Stomach (tissue), 4 donors: ENCODE measurements around the gene LOXL3.

Experiments used
- EP300 ChIP-seq: sonication (generic); formaldehyde crosslinking; IDR thresholded peaks from one replicate; pipeline ENCODE4 v1.6.1; 2017; ENCODE audit warnings: antibody characterized with exemption
- POLR2A ChIP-seq, 4 donors: fragments of 450-650 bp; IDR thresholded peaks; one replicate each; pipeline ENCODE4 v1.6.1; 2016; ENCODE audit warnings: antibody characterized with exemption in 4 of 4, control low read depth in 2 of 4, mild to moderate bottlenecking in 1 of 4, moderate library complexity in 1 of 4
- TF ChIP-seq, protein P1 (sequence below), 7 experiments: fragments of 450-650 bp in 4 of 7; fragments of 200-600 bp in 3 of 7; sonication (generic) in 3 of 7; IDR thresholded peaks; one replicate each; pipeline ENCODE4 v1.5.1; 2016 to 2019; ENCODE audit warnings: antibody characterized with exemption in 7 of 7, control low read depth in 2 of 7, mild to moderate bottlenecking in 1 of 7

DNA sequence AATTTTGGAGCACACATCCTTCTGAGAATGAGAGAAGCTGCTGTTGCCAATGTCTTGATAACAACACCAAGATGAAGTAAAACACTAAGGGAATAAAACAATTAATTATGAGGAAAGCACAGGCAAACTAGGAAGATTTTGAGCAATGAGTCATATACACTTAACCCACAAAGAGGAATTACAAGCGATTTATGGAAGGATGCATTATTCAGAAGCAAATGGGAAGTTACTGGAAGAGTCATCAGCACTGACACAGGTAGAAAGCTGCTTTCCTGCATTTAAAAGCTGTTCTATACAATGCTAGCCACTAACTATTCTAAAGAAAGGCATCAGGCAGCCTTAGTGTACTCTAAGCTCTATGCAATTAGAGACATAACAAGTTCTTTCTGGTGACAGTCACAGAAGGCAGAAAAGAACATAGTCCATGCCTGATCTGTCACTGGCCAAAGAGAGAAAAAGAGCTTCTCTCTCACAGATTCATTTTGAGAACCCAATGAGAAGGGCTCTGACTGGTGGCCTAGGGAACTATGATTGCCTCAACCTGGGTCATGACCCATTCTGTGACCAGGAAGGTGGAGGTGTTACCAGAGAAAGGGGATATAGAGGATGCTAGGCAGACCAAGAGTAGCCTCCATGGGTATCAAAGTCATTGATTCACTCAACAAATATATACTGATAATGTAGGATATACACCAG, 49.0 kb upstream of the LOXL3 start:
- TF ChIP-seq, protein P1, sequence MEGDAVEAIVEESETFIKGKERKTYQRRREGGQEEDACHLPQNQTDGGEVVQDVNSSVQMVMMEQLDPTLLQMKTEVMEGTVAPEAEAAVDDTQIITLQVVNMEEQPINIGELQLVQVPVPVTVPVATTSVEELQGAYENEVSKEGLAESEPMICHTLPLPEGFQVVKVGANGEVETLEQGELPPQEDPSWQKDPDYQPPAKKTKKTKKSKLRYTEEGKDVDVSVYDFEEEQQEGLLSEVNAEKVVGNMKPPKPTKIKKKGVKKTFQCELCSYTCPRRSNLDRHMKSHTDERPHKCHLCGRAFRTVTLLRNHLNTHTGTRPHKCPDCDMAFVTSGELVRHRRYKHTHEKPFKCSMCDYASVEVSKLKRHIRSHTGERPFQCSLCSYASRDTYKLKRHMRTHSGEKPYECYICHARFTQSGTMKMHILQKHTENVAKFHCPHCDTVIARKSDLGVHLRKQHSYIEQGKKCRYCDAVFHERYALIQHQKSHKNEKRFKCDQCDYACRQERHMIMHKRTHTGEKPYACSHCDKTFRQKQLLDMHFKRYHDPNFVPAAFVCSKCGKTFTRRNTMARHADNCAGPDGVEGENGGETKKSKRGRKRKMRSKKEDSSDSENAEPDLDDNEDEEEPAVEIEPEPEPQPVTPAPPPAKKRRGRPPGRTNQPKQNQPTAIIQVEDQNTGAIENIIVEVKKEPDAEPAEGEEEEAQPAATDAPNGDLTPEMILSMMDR (IDR thresholded peaks at IDR 0.05), result no peak
- no peak for TF ChIP-seq EP300
- no peak for TF ChIP-seq POLR2A (IDR thresholded peaks at IDR 0.05)
